Renal pelvis (tissue), 4 donors: ENCODE measurements around the gene ERCC5. TPM values are rescaled to one million over a fixed set of nuclear protein-coding genes. Genes with fewer than 3 reads are reported as not detected.

ENCODE experiments used
- DNase-seq: peaks from one replicate; pipeline ENCODE4 v3.0.0-alpha.2; 2013
- polyA plus RNA-seq, 3 donors: library from polyadenylated mRNA; unstranded; fragments of 120-200 nt; gene quantifications; one replicate each; pipeline ENCODE4 v1.2.1, GENCODE V29; 2013; ENCODE audit not compliant: insufficient read length in 3 of 3

The ERCC5 gene
- polyA plus RNA-seq, 3 donors: 73.1 to 94.9 (median 81.5) TPM

DNA sequence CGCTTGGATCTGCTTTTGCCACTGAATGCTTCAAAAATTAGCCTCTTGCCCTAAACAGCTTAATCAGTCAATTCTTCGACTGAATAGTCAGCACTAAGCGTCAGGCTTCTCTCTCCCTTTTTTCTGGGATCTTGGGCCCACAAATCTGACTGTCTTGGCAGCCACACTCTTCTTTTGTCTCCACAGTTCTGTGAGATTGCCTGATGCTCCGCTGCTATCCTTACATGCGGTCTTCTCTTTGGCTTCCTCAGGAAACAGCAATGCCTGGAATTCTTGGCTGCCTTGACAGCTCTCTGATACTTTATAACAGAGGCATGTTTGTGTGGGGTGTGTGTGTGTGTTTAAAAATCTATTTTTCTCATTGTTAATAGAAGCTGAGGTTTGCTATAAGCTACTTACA, 32.6 kb downstream of the ERCC5 start:
- DNase-seq: no peak

DNA sequence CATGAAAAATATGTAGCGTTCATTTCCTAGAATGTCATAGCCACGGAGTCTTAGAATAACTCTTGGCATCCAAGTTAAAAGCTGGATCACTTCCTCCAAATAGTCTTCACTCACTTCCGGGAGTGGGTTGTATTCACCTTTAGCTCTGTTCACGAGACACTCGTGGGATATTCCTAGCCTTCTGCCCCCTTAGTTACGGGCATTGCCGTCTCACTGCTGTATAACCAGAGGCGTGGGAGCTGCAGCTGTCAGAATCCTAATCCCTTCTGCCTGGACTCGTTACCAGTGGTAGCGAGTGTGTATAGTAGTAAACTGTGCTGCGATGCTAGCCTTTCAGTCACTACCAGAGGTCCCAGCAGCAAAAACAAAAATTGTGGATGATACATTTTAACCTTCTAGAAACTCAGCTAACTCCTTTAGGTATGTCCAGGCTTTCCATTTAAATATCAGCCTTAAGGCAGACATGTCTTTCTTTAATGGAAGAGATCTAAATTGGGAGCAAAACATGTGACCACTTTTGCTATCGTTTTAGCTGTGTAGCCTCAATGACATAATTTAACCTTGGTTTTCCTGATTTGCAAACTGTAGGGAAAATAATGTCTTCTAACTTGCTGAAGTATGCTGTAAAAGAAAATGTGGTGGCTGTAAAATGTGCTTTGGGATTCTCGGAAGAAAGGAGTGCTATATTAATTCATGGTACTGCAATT, 34.1 kb downstream of the ERCC5 start:
- no peak for DNase-seq

DNA sequence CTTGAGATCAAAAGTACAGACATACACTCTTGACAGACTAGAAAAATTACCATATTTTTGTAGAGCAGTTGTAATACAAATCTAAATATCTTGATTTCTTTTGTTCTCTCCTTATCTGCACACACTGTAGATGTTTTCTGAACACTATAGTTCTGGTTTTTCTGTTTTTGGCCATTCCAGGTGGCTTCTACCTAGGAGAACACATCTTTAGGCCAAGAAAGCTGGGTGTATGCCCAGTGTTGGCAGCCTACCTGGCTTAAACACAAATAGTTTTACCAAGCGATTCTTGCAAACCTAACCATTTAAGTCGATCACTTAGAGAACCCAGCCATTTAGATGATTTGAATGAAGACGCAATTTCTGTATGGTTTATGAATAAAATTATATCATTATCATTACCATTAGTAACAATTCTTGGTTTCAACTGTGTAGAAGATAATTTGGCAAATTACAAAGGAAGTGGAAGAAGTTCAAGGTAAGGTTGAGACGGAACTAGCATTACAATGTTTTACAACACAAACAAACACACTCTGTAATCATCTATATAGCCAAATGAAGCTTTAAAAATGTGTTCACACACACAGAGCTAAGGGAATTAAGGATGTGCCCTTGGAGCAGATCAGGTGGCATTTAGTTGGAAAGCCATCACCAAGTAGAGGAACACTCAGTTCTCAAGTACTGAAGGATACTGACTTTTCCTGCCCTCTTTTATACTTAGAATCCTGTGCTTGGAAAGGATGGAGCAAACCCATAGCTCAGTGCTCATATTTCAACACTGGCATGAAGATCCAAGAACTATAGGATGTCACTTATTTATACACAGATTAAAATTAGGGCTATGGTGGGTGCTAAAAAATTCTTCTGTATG, 36.2 kb downstream of the ERCC5 start:
- DNase-seq: no peak

DNA sequence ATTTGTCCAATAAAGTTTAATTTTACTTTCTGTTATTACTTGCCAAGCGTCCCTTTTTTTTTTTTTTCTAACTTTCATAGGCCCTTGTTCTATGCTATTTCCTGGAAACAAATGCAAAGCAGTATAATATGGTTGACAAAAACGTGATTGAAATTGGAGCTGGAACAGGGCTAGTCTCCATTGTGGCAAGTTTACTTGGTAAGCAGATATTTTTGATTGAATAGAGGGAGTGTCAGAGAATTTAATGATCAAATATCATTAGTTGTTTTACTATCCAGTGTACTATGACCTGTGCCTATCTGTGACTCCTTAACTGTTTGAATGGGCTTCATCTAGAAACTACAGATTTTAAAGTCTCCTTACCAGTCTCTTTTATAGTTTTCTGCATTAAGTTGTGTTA, 46.7 kb downstream of the ERCC5 start:
- no peak for DNase-seq

DNA sequence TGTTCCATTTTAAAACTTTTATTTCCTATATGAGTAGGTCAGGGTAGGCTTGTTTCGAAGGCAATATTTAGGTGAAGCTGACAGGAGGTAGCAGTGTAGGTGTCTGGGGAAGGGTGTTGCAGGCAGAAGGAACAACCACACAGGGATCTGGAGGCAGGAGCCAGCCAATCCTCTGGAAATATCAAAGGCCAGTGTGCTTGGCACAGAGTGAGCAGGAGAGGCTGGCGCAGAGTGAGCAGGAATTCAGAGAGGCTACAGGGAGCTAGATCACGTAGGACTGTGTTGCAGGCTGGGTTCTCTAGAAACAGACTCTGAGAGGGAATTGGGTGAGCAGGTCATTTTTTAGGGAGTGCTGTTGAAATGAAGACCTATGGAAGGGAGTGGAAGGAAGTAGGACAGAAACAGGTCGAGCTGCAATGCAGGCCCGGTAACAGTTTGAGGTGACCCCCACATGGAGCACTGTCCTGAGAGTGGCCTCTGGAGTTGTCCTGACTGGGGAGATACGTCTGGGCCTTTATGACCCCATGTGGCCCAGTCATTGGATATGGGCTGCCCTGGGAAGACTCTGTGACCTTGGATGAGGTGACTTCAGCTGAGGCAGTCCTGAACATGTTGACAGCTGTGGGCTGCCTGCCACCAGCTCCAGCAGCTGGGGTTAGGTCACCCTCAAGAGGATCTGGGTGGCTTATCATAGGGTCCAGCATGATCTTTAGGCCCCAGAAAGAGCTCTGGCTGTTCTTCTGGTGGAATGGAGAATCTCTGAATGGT, 51.7 kb downstream of the ERCC5 start:
- DNase-seq: no peak

DNA sequence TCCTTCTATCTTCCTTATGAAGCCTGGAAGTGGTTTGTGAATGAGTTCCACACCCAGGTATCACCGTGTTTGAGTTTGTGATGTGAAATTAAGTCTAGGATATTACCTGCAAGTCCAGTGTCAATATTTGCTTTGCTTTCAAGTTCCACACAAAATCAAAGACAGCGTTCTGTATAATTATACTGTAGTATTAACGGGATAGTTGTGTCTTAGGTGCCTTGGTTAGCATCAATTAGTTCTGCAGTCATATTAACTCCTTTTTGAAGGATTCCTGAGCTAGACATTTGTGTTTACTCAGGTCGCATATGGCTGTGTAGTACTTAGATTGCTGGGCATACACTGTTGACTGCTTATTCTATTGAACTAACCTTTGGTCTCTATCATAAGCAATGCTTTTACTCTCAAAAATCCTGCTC, 54.4 kb downstream of the ERCC5 start:
- no peak for DNase-seq

DNA sequence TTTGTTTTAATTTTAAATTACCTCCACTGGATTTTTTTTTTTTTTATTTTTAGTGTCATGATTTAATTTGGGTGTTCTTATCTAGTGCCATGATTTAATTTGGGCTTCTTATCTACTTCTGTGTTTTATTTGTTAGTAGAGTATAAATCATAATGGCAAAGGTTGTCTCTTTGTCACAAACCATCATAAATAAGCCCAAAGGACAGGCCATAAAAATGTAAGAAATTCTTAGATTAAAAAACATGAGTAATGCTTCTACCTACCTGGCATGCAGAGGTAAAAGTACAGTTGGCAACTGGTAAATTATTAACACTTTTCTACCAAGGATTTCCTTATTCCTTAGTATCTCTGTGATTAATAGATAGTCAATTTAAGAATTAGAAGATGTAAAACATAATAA, 55.2 kb downstream of the ERCC5 start:
- DNase-seq: no peak

DNA sequence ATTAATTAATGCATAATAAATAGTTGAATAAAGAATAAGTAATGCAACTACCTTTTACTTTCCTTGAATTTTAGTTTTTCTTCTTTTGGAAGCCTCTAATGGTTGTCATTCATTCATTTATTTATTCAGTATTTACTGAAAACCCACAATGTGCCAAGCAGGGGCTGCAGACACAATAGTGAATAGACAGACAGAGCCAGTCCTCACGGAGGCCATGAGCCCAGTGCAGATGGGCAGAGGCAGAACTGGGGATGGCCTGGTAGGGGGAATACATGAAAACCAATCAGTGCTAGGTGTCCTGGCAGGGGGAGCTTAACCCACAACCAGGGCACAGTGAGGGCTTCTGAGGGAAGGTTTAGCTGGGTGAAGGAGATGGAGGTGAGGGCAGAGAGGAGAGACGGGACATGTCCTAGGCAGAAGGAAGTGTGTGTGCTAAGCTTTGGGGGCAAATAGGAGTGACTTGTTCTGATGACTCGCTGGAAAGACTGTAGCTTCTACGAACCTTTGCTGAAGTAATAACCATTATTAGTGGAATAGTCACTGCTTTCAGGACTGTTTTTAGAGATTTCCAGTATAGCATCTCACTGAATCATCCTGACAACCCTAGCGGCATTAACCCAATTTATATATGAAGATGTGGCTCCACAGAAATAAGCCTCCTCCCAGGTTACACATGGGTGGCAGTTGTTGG, 55.9 kb downstream of the ERCC5 start:
- DNase-seq: no peak

DNA sequence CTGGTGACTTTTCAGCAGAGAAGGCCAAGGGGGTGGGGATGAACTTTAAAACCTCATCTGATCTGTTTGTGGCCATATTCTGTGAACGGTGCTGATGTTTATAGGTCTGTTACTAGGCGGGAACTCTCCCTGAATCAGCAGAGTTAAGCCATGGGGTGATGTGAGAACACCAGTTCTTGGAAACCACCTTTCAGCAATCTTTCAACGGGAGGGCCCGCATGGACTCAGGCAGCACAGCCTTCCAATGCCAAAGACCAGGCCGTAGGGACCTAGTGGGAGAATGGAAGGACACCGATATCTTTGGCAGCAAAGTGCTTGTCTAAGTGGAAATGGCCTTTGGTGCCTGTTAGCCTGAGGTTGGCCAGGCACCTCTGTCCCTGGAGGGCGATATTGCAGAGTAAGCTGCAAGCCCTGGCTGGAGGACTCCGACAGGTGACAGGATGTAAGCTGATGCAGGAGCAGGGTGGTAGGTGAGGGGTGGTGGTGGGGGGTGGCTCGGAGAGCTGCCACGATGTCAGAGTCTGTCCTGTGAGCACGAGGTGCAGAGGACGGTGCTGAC, 57.0 kb downstream of the ERCC5 start:
- no peak for DNase-seq

DNA sequence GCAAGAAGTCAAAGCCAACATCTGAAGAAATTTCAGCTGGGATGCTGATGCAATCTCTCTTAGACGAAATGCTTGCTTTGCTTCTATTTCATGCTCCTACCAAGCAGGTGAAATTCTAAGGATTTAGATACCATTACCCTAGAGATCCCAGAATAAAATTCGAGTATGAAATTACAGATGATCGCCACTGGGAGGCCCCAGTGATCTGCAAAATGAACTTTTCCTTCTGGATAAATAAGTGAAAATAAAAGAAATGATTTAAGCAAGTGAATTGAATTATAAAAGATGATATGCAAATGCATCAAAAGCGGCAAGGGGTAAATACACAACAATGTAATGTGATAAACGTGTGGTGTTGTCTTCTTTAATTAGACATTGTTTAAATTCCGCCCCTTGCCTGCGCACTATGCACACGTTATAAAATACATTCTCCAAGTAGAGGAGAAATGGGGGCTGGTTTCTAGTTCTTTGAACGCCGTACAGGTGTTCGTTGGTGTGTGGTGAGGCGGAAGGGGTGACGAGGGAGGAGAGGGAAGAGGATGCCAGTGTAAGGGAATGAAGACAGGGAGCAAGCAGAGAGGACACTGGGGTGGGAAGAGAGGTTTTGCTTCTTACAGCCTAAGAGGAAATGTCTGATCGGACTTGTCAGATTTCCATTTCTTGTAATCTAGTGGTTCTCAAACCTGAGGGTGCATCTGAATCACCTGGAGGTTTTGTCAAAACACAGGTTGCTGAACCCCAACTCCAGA, 58.0 kb downstream of the ERCC5 start:
- DNase-seq: no peak

DNA sequence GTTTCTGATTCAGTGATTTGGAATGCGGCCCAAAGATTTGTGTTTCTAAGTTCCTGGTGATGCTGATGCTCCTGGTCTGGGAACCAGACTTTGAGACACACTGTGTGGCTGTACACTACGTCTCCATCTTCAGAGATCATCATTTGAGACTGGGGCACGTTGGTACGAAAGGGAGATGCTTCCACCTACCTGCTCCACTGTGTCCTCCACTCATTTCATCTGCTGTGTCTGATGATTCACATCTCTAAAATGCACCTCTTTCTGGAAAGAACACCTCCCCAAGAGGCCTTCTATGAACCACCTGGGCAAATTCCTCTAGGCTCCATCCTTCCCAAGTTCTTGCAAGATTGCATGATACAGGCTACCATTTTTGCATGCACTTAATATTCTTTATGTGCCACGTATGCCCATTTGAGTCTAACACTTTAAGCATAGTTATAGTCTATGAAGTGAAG, 58.6 kb downstream of the ERCC5 start:
- DNase-seq: no peak

DNA sequence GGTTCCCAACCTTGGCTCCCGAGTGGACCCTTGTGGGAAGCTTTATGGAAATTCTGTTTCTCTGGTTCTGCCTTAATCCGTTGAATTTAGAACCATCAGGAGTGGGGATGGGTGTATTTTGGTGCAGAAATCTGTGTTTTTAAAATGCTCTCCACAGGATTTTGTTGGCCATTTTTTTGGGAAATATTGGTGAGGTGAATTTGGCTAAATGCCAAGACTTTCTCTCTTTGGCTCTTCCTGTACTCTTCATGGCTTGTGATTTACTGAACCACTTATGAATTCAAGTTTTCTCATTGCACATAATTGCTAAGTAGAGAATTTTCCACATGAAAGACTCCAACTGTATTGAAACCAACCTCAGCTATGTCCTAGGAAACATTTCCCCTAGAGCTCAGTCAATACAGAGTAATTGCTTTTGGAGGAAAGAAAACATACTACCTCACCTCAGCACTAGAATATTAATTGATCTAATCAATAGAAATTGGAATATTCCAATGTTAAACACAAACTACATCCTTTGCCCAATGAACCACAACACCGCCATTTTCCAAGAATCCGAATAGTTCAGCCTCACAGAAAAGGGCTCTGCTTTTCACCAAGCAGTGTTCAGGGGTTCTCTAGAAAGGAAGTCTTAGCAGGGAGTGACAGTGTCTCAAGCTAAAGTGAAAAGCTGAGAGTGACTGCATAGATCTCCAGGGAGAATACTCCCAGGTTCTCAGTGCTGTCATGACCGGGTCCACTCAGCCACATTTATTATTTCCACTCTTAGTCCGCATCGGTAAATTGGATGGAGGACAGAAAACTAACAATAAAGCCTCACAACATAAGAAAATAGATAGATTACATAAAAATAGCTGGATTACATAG, 60.3 kb downstream of the ERCC5 start:
- DNase-seq: no peak

DNA sequence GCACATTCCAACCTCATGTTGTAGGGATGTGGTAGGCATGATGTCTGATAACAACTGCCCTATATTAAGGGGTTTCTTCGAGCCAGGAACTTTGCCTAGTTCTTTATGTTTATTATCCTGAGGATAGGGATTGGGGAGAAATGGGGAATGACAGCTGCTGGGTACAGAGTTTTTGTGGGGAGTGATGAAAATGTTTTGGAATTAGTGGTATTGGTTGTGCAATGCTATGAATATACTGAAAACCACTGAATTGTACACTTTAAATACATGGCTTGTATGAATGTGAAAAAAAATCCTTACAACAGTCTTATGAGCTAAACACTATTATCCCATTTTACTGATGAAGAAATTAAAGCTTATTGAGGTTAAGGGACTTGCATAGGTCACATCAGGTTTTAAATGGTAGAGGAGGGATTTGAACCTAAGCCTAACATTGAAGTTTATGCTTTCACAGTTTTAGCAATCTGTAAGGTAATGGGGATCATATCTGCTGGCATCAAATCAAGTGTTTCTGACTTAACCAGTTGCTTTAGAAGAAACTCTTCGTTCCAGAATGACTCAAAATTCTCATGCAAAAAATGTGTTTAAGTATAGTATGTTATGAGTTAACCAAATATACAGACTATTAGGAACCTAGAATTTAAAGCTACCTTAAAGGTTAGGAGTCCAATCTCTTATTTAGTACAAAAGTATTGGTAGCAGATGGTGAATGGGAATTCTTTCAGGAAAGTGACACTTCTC, 61.4 kb downstream of the ERCC5 start:
- DNase-seq: no peak

DNA sequence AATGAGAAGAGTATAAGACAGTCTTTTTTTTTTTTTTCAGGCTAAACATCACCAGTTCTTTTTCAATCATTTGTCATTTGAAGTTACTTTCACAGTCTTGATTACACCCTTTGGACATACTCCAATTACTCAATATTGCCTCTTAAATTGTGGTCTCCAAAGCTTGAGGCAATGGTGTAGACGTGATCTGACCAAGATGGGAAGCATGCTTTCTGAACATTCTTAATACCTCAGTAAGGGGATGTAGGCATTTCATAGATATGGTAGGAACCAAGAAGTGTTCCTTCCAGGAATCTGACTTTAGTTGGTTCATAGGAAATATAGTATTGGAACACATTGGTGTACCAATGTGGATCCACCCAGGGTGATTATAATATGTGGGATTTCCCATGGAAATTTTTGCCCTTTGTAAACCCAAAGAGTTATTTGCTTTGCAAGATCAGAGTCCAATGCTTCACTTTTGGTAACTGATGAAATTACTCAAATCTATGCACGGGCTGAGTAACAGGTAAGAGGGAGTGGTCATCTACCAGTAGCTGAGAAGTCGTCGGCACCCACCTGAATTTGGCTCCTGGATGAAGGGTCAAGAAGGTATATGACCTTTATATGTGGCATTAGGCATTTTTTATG, 62.2 kb downstream of the ERCC5 start:
- no peak for DNase-seq

DNA sequence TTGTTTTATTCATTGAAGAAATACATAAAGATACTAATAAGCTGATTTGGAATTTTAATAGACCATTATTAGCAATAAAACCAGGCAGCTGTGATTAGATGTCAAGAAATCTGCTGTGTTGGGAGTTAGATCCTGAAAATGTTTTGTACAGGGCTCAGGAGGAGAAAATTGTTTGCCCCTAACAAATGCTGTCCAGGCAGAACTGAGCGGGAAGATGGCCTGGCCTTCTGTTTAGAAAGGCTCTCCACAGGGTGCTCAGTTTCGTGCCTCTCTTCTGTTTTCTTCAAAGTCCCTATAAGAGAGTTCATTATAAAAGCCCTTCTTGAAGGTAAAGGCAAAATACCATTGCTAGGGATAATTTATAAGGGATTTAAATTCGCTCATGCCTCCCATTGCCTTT, 64.1 kb downstream of the ERCC5 start:
- DNase-seq: no peak

DNA sequence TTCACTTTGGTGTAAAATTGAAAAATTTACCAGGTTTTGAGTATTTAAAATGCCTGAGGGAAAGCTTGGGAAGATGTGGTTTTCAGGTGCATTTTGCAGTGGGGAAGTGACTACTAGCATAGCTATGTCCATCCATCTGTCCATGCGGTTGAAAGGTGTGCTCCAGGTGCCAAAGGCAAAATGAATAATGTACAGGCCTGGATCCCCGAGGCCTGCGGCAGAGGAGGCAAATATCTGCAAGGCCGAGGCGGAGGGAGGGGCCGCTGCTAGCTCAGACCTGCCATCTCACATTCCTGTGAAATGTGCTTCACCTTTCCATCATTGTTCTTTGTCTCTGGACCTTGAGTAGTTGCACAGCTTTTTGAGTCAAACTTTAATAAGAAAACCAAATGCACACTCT, 65.5 kb downstream of the ERCC5 start:
- no peak for DNase-seq

DNA sequence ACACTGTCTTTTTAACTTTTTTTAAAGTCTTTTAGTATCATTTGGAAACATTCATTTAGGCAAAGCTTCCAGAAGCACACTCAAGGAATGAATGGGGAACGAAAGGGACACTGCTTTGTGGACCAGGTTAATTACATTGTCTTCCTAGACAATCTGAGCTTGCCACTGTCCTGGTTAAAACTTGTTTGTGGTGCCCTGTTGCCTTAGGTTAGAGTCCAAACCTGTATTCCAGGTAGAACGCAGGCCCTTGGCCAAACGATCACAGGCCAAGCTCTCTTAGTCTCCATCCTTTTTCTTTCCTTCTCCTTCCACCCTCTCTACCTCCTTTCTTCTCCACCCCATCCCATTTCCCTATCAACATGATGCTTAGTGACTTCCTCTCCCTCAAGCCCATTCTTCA, 66.8 kb downstream of the ERCC5 start:
- DNase-seq: no peak

DNA sequence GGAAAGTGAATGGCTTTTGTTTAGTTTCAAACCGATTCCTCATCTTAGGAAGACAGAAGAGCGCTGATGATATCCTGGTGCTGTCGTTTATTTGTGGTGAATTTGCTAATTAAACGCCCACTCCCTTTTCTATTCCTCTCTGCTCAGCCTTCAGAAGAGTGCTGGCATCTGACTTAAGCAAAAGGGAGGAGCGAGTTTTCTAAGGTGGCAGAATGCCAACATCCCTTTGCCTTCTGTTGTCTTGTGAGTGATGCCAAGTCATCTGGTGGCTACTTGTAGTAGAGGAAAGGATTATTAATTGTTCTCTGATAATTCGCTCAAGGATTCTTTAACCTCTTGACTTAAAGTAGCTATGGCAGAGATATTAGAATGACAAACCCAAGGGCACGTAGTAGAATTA, 68.1 kb downstream of the ERCC5 start:
- no peak for DNase-seq
